GM12873 (cell line): ENCODE results near the gene DAAM1.

ENCODE experiments used
- TF ChIP-seq, protein P1 (sequence below): IDR thresholded peaks from 2 replicates; pipeline ENCODE4 v1.5.1; 2012; ENCODE audit warnings: low read depth, mild to moderate bottlenecking, moderate library complexity, low read length, control low read depth; ENCODE audit not compliant: insufficient read depth; ENCODE audit errors: missing control alignments

The DAAM1 gene

DNA sequence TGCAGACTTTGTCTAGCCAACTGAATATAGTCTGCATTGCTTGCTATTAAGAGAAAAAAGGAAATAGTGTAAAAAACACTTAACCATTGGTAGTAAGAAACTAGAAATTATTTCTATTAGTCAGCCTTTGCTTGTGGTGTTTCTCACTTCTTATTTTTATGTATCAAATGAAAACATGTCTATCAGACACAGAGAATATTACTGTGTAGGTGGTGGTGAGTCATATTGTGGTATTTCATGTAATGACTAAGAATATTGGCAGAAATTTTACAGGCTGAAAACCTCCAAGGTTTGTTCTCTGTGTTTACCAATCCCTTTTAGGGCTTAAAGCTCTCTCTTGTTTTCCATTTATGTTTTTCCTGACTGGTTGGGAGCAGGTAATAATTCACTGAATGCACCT is 87.2 kb downstream of the DAAM1 start:
- TF ChIP-seq, protein P1, sequence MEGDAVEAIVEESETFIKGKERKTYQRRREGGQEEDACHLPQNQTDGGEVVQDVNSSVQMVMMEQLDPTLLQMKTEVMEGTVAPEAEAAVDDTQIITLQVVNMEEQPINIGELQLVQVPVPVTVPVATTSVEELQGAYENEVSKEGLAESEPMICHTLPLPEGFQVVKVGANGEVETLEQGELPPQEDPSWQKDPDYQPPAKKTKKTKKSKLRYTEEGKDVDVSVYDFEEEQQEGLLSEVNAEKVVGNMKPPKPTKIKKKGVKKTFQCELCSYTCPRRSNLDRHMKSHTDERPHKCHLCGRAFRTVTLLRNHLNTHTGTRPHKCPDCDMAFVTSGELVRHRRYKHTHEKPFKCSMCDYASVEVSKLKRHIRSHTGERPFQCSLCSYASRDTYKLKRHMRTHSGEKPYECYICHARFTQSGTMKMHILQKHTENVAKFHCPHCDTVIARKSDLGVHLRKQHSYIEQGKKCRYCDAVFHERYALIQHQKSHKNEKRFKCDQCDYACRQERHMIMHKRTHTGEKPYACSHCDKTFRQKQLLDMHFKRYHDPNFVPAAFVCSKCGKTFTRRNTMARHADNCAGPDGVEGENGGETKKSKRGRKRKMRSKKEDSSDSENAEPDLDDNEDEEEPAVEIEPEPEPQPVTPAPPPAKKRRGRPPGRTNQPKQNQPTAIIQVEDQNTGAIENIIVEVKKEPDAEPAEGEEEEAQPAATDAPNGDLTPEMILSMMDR = no peak

DNA sequence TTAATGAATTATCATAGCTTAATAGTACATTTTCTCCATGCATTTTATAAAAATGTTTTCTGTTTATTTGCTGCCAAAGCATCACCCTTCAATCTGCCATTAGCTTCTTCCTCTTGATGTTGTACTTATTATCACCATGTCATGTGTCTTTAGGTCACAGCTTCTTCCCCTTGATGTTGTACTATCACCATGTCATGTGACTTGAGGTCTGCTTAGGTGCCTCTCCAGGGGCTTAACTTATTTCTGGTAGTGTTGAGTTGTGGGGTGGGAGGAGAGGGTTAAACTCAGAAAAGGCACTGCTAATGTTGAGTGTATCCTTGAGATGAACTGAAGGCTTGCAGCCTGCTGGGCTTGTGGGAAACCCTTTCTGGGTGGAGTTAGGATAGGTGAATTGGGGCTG is 87.8 kb downstream of the DAAM1 start:
- TF ChIP-seq, protein P1 = no peak

DNA sequence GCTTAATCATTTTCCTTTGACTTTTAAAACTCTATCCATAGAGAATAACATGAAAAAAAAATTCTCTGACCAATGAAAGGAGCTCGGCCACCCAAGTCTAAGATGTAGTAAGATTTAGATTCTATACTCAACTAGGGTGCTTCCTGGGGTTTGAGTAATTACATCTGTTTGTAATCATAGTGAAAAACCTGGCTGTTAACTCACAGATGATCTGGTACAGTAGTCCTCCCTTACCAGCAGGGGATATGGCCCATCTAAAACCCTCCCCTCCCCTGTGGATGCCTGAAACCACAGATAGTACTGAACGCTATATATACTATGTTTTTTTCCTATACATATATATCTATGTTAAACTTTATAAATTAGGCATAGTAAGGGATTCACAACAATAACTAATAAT is 89.2 kb downstream of the DAAM1 start:
- TF ChIP-seq, protein P1 = peak; percentile 4

GRCh38 chr14:59278111-59278510 is 89.6 kb downstream of the DAAM1 start:
- TF ChIP-seq, protein P1 = no peak

DNA sequence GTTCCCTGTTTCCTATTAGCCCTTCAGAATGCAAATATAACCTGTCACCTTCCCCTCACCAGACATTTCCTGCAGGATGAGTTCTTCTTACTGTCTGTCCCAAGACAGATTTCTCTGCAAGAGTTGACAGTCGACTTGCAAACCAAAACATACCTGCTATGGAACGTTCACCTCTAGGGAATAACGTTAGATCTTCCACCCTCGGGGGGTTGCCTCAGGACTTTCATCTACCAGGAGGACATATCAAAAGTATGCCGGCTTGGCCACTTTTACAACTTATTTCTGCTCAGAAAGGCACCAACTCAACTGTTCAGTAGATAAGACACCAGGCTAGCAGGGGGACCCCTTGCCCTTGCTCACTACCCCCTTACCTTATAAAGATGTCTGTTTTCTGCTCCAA is 92.5 kb downstream of the DAAM1 start:
- TF ChIP-seq, protein P1 = no peak

DNA sequence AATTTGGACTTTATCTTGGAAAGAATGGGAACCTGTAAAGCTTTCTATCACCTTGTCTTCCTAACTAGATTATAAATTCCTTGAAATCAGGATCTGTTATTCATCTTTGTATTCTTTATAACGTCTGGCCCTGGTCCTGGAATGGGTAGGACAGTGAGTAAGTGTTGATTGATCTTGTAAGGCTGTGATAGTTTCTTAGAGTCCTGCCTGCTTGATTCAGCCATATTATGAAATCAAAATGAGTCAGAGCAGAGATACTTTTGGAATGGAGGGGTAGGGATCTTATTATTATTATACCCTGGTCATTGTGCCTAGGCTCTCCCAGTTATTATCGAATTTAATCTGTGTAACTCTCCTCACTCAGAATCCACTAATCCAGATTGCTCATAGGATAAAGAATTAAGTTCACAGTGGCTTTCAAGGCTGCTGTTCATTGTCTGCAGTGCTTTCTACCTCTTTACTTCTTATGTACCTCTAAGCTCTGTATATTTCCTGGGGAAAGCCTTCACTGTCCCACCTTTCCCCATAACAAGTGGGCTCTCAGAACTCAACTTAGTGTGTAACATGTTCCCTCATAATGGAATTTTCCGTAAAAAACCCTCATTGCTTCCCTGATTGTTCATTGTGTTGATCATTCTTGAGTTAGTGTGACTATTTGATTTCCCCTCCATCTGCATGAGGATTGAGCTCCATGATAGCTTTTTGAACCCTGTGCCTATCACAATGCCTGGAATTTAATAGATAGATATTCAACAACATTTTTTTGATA is 93.3 kb downstream of the DAAM1 start:
- TF ChIP-seq, protein P1 = no peak

GRCh38 chr14:59282378-59282765 is 93.9 kb downstream of the DAAM1 start:
- TF ChIP-seq, protein P1 = no peak
